ENCODE measurements around the gene ZKSCAN1. TPM values are rescaled to one million over a fixed set of nuclear protein-coding genes. Genes with fewer than 3 reads are reported as not detected.

Gene ZKSCAN1
- polyA plus RNA-seq, 3 donors = 10.4 to 24.3 (median 10.7) TPM

DNA sequence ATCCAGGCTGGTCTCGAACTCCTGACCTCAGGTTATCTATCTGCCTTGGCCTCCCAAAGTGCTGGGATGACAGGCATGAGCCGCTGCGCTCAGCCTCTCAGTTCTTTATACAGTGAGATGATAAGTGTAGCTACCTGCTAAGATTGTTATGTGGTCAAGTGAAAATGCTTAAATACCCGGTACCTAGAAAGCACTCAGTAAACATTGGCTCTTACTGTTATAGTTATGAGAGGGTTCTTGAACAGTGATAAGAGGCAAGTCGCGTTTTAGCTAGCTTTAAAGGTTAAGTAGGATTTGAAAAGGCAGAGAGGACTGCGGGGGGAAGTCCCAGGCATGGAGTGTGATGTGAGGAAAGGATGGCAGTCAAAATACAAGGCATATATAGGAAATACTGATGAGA, 4.5 kb downstream of the ZKSCAN1 start:
- Histone ChIP-seq H3K4me1 (ENCODE audit: control insufficient read depth in 1 of 2, insufficient read depth in 2 of 2, low read length in 2 of 2) (peaks cover 13 to 23% of the 10 kb centered on the region in 2 donors), H3K79me2 (ENCODE audit: insufficient read depth, low read length) (peaks cover 86% of the 10 kb centered on the region)

DNA sequence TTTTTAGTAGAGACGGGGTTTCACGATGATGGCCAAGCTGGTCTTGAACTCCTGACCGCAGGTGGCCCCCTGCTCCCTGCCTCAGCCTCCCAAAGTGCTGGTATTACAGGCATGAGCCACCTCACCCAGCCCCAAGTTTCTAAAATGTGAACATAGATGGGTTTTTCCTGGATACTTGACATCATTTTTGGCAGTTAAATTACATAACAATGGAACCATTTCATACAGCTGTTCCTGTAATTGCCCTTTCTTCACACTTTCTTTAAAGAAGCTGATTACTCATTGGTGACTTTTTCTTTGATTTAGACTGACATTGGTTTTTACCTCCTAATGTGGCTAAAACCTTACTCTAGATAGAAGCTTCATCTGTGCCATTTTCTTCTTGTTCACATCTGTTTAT, 5.9 kb downstream of the ZKSCAN1 start:
- H3K27ac Mint-ChIP-seq = peak overlapping the region in 1 of 7 donors; percentile 65
- peaks cover 77% of the 10 kb centered on the region for H3K79me2 ChIP-seq (ENCODE audit: insufficient read depth, low read length)
- no peaks in the 10 kb centered on the region for H3K9me3 ChIP-seq (replicated peaks in 1 of 2; ENCODE audit: control insufficient read depth in 1 of 2, insufficient read depth in 1 of 2, low read length in 2 of 2)
- H3K36me3 Mint-ChIP-seq = peaks cover 53 to 70% of the 10 kb centered on the region in 2 donors
- peaks cover 5 to 14% of the 10 kb centered on the region in 2 donors for H3K4me1 ChIP-seq (ENCODE audit: control insufficient read depth in 1 of 2, insufficient read depth in 2 of 2, low read length in 2 of 2)
- no peaks in the 10 kb centered on the region for H3K27me3 ChIP-seq (ENCODE audit: control insufficient read depth in 2 of 2, insufficient read depth in 2 of 2, low read length in 2 of 2)
- H3K27ac ChIP-seq (ENCODE audit: low read depth in 1 of 2, low read length in 2 of 2) = no peak overlapping the region
- H3K36me3 ChIP-seq (replicated peaks in 1 of 2; ENCODE audit: control insufficient read depth in 1 of 2, insufficient read depth in 2 of 2, low read length in 2 of 2) = peaks cover 34 to 58% of the 10 kb centered on the region in 2 donors
- H3K4me1 Mint-ChIP-seq = peaks cover 22% of the 10 kb centered on the region
- no peak overlapping the region for H3K4me2 ChIP-seq (replicated peaks; ENCODE audit: extremely low read depth, low read length, poor library complexity, severe bottlenecking)
- peaks cover 29% of the 10 kb centered on the region for H4K20me1 ChIP-seq (ENCODE audit: insufficient read depth, low read length)
- H3K9ac ChIP-seq (ENCODE audit: insufficient read depth, low read length, poor library complexity, severe bottlenecking) = no peak overlapping the region
- no peaks in the 10 kb centered on the region for H3K9me3 Mint-ChIP-seq
- H3K27me3 Mint-ChIP-seq (ENCODE audit: low read depth in 3 of 3) = peaks cover 0 to under 1% (median 0%) of the 10 kb centered on the region in 3 donors
- peak in 1 of 3 donors; percentile 38 for DNase-seq
- intact Hi-C loops (cut with micrococcal nuclease) = no loop called here
- 84% methylated on average over 3 of the region's 3 CpGs for WGBS (ENCODE audit: insufficient coverage)
- H2AFZ ChIP-seq (ENCODE audit: insufficient read depth, low read depth, low read length, poor library complexity, severe bottlenecking) = no peak overlapping the region
- H3K4me3 ChIP-seq (replicated peaks in 1 of 3; ENCODE audit: low read depth in 2 of 3, low read length in 3 of 3) = no peak overlapping the region
- TF ChIP-seq, protein P1, sequence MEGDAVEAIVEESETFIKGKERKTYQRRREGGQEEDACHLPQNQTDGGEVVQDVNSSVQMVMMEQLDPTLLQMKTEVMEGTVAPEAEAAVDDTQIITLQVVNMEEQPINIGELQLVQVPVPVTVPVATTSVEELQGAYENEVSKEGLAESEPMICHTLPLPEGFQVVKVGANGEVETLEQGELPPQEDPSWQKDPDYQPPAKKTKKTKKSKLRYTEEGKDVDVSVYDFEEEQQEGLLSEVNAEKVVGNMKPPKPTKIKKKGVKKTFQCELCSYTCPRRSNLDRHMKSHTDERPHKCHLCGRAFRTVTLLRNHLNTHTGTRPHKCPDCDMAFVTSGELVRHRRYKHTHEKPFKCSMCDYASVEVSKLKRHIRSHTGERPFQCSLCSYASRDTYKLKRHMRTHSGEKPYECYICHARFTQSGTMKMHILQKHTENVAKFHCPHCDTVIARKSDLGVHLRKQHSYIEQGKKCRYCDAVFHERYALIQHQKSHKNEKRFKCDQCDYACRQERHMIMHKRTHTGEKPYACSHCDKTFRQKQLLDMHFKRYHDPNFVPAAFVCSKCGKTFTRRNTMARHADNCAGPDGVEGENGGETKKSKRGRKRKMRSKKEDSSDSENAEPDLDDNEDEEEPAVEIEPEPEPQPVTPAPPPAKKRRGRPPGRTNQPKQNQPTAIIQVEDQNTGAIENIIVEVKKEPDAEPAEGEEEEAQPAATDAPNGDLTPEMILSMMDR (IDR thresholded peaks at IDR 0.05) = no peak
- H3K4me3 Mint-ChIP-seq = no peak overlapping the region

More for the DNA sequence above, 4.5 kb downstream of the ZKSCAN1 start:
- TF ChIP-seq, protein P1 (IDR thresholded peaks at IDR 0.05) = no peak
- Mint-ChIP-seq H3K4me3 (no peak overlapping the region), H3K36me3 (peaks cover 42 to 56% of the 10 kb centered on the region in 2 donors), H3K27me3 (ENCODE audit: low read depth in 3 of 3) (no peaks in the 10 kb centered on the region), H3K9me3 (no peaks in the 10 kb centered on the region), H3K4me1 (peaks cover 28% of the 10 kb centered on the region), H3K27ac (peak overlapping the region in 3 of 7 donors; percentile 40 to 72 (median 70))
- Histone ChIP-seq H3K4me3 (replicated peaks in 1 of 3; ENCODE audit: low read depth in 2 of 3, low read length in 3 of 3) (no peak overlapping the region), H3K27me3 (ENCODE audit: control insufficient read depth in 2 of 2, insufficient read depth in 2 of 2, low read length in 2 of 2) (no peaks in the 10 kb centered on the region), H3K4me2 (replicated peaks; ENCODE audit: extremely low read depth, low read length, poor library complexity, severe bottlenecking) (no peak overlapping the region), H2AFZ (ENCODE audit: insufficient read depth, low read depth, low read length, poor library complexity, severe bottlenecking) (no peak overlapping the region), H3K36me3 (replicated peaks in 1 of 2; ENCODE audit: control insufficient read depth in 1 of 2, insufficient read depth in 2 of 2, low read length in 2 of 2) (peaks cover 26 to 45% of the 10 kb centered on the region in 2 donors), H3K27ac (ENCODE audit: low read depth in 1 of 2, low read length in 2 of 2) (no peak overlapping the region), H3K9ac (ENCODE audit: insufficient read depth, low read length, poor library complexity, severe bottlenecking) (no peak overlapping the region), H4K20me1 (ENCODE audit: insufficient read depth, low read length) (peaks cover 29% of the 10 kb centered on the region), H3K9me3 (replicated peaks in 1 of 2; ENCODE audit: control insufficient read depth in 1 of 2, insufficient read depth in 1 of 2, low read length in 2 of 2) (no peaks in the 10 kb centered on the region)
- WGBS (ENCODE audit: insufficient coverage) = 91% methylated on average over 4 of the region's 7 CpGs
- intact Hi-C loops (cut with micrococcal nuclease) = loop anchor here (10.0 kb wide), 1 partner anchor 65 kb away; the partner anchor contains the start of genes COPS6 (in 2 of the 2) and ZNF3 (in 2 of the 2)
- DNase-seq = no peak
